GM12878 (cell line): ENCODE measurements around the gene WDR19. TPM values are rescaled to one million over a fixed set of nuclear protein-coding genes. Genes with fewer than 3 reads are reported as not detected.

Experiments used
- ATAC-seq: fragments of 200-7000 bp; cut with Tn5 transposase; 3 replicates; pipeline ENCODE4 v1.9.1; 2020; ENCODE audit warnings: mild to moderate bottlenecking, moderate library complexity
- BruUV-seq: library from RNA; stranded (reverse); fragments of 400-500 nt; replicated peaks from 2 replicates; lab custom pipeline; 2021; lab: Mats Ljungman, UMichigan
- CTCF ChIA-PET: fragments of 300-600 bp; sonication (Branson Sonifier 250); formaldehyde crosslinking; extraction: SDS; loops from one replicate; lab custom pipeline; 2021; ENCODE audit warnings: inconsistent platforms; lab: Yijun Ruan, JAX
- POLR2A ChIA-PET: fragments of 350-600 bp; formaldehyde crosslinking; extraction: SDS; loops from one replicate; lab custom pipeline; 2021; ENCODE audit warnings: inconsistent platforms; lab: Charles Lee
- RAD21 ChIA-PET: fragments of 300-600 bp; sonication (Branson Sonifier 250); formaldehyde crosslinking; loops from one replicate; lab custom pipeline; 2023; ENCODE audit warnings: antibody characterized with exemption; ENCODE audit not compliant: unreplicated experiment; lab: Charles Lee
- SMC1A ChIA-PET: fragments of 300-600 bp; sonication (Branson Sonifier 250); formaldehyde crosslinking; loops from one replicate; lab custom pipeline; 2023; ENCODE audit not compliant: unreplicated experiment, uncharacterized antibody; lab: Charles Lee
- DNase-seq: peaks from one replicate; pipeline ENCODE4 v3.0.0-alpha.2; 2011; ENCODE audit warnings: low read depth, low spot score
- FAIRE-seq: peaks from 3 replicates; lab custom pipeline; 2011; peaks lifted over from hg19 to GRCh38; lab: Jason Lieb, UNC
- H2AFZ ChIP-seq: 2 replicates; pipeline ENCODE4 v1.6.0; 2011; ENCODE audit warnings: low read depth, low read length, control low read depth; ENCODE audit not compliant: control insufficient read depth
- H3K27ac ChIP-seq: 2 replicates; pipeline ENCODE4 v1.5.1; 2011; ENCODE audit warnings: control low read depth; ENCODE audit not compliant: control insufficient read depth, insufficient read depth
- H3K27me3 ChIP-seq, 2 experiments: replicated peaks in 1 of 2; 2 replicates each; pipeline versions ENCODE4 v1.6.0 to v1.6.1; 2011; ENCODE audit warnings: low read length in 1 of 2; ENCODE audit not compliant: control insufficient read depth in 2 of 2, insufficient read depth in 2 of 2
- H3K36me3 ChIP-seq, 2 experiments: 2 replicates each; pipeline ENCODE4 v1.5.1; 2011; ENCODE audit warnings: low read length in 1 of 2; ENCODE audit not compliant: control insufficient read depth in 2 of 2, insufficient read depth in 2 of 2
- H3K4me1 ChIP-seq: 2 replicates; pipeline ENCODE4 v1.6.1; 2011; ENCODE audit warnings: mild to moderate bottlenecking, low read length, moderate library complexity, mixed read lengths; ENCODE audit not compliant: control insufficient read depth, insufficient read depth
- H3K4me2 ChIP-seq: 2 replicates; pipeline ENCODE4 v1.6.0; 2011; ENCODE audit warnings: control low read depth; ENCODE audit not compliant: control insufficient read depth, insufficient read depth
- H3K4me3 ChIP-seq: fragments of 200-600 bp; sonication (generic); 2 replicates; pipeline ENCODE4 v1.5.1; 2016
- H3K79me2 ChIP-seq: 2 replicates; pipeline ENCODE4 v1.6.0; 2011; ENCODE audit warnings: low read length; ENCODE audit not compliant: control insufficient read depth, insufficient read depth
- H3K9ac ChIP-seq: 2 replicates; pipeline ENCODE4 v1.8.0; 2011; ENCODE audit warnings: low read length, control low read depth, mixed read lengths; ENCODE audit not compliant: control insufficient read depth, insufficient read depth
- H3K9me3 ChIP-seq: replicated peaks from 3 replicates; pipeline ENCODE4 v1.5.1; 2011; ENCODE audit warnings: mild to moderate bottlenecking, low read length; ENCODE audit not compliant: control insufficient read depth, insufficient read depth
- H4K20me1 ChIP-seq: 2 replicates; pipeline ENCODE4 v1.6.0; 2011; ENCODE audit not compliant: control insufficient read depth, insufficient read depth
- BRCA1 ChIP-seq: IDR thresholded peaks from 2 replicates; pipeline ENCODE4 v1.6.1; 2011; ENCODE audit warnings: low read depth, low read length, improper control_type of control experiment
- FOS ChIP-seq: IDR thresholded peaks from 3 replicates; pipeline ENCODE4 v1.6.1; 2011; ENCODE audit warnings: borderline replicate concordance; ENCODE audit not compliant: insufficient read length; ENCODE audit errors: extremely low read depth
- IKZF1 ChIP-seq: fragments of 450-650 bp; conservative IDR thresholded peaks from 2 replicates; pipeline ENCODE4 v1.6.1; 2017; ENCODE audit warnings: antibody characterized with exemption, mild to moderate bottlenecking
- MEF2B ChIP-seq: fragments of 450-650 bp; IDR thresholded peaks from 2 replicates; pipeline ENCODE4 v1.6.1; 2018; ENCODE audit warnings: mild to moderate bottlenecking, moderate library complexity; ENCODE audit not compliant: partially characterized antibody, poor library complexity, severe bottlenecking
- NR2C1 ChIP-seq: fragments of 450-650 bp; IDR thresholded peaks from 2 replicates; pipeline ENCODE4 v1.6.1; 2017; ENCODE audit warnings: antibody characterized with exemption, mild to moderate bottlenecking, moderate library complexity
- POLR2AphosphoS2 ChIP-seq: IDR thresholded peaks from 2 replicates; pipeline ENCODE4 v1.6.1; 2011; ENCODE audit warnings: low read depth, mild to moderate bottlenecking, low read length, improper control_type of control experiment, moderate library complexity
- SIX5 ChIP-seq: IDR thresholded peaks from 2 replicates; pipeline ENCODE4 v1.6.1; 2011; ENCODE audit warnings: mild to moderate bottlenecking, low read depth, low read length, moderate library complexity; ENCODE audit not compliant: severe bottlenecking
- SRF ChIP-seq, 2 experiments: IDR thresholded peaks; 2 replicates each; pipeline ENCODE4 v1.6.1; 2011; ENCODE audit warnings: low read depth in 2 of 2, low read length in 2 of 2, mild to moderate bottlenecking in 1 of 2, moderate library complexity in 1 of 2
- ZBED1 ChIP-seq: IDR thresholded peaks from 2 replicates; pipeline ENCODE4 v1.6.1; 2016; ENCODE audit warnings: borderline replicate concordance
- ZNF207 ChIP-seq: fragments of 450-650 bp; IDR thresholded peaks from 2 replicates; pipeline ENCODE4 v1.6.1; 2014; ENCODE audit warnings: antibody characterized with exemption, mild to moderate bottlenecking, borderline replicate concordance
- ZNF384 ChIP-seq: IDR thresholded peaks from 2 replicates; pipeline ENCODE4 v1.6.1; 2012; ENCODE audit warnings: low read depth, mild to moderate bottlenecking, low read length, improper control_type of control experiment, borderline replicate concordance
- ZNF592 ChIP-seq: fragments of 450-650 bp; IDR thresholded peaks from 2 replicates; pipeline ENCODE4 v1.6.1; 2017; ENCODE audit warnings: mild to moderate bottlenecking, moderate library complexity
- WGBS: methylation state at CpG from one replicate; pipeline ENCODE4 v1.1.6; 2016; ENCODE audit warnings: low lambda C conversion rate; ENCODE audit not compliant: insufficient replicate concordance, insufficient coverage; ENCODE audit errors: missing lambda C conversion rate; 5-methylcytosine and 5-hydroxymethylcytosine counted together
- in situ Hi-C: fragments of 300-500 bp; cut with MboI; formaldehyde crosslinking; loops from 9 replicates; pipeline ENCODE4 v1.14.3; 2018; ENCODE audit warnings: mixed read lengths
- intact Hi-C: fragments of 100-400 bp; cut with micrococcal nuclease; formaldehyde crosslinking; loops from one replicate; pipeline ENCODE4 v1.14.2; 2022; ENCODE audit not compliant: unreplicated experiment
- polyA plus RNA-seq, 11 experiments: library from polyadenylated mRNA; depleted of rRNA in 4 of 11; unstranded in 6 of 11; stranded (reverse) in 5 of 11; fragments of >200 nt; fragmentation: Nextera tagmentation in 4 of 11; fragmentation: Illumina TruSeq in 1 of 11; extraction: Ambion mirVana in 4 of 11; extraction: Trizol in 1 of 11; gene quantifications; 1 replicate in 1 of 11; 2 replicates in 10 of 11; pipeline versions ENCODE4 v1.2.1 to v1.2.3, GENCODE V29; 2011 to 2016; ENCODE audit warnings: inconsistent platforms in 2 of 11, missing spikeins in 2 of 11, low read depth in 1 of 11
- total RNA-seq, 4 experiments: library from RNA; depleted of rRNA in 3 of 4; stranded (reverse); fragments of >200 nt in 3 of 4; fragmentation: Illumina TruSeq in 1 of 4; extraction: Trizol in 1 of 4; gene quantifications; 2 replicates each; pipeline versions ENCODE4 v1.2.1 to v1.2.3, GENCODE V29; 2013 to 2021

WDR19 gene
- total and polyA plus RNA-seq, 10 of the 15 experiments (the other 5 are each of a cell fraction or from before 2014, with no cell fraction given): 3.5 to 15.4 (median 7.3) TPM

DNA sequence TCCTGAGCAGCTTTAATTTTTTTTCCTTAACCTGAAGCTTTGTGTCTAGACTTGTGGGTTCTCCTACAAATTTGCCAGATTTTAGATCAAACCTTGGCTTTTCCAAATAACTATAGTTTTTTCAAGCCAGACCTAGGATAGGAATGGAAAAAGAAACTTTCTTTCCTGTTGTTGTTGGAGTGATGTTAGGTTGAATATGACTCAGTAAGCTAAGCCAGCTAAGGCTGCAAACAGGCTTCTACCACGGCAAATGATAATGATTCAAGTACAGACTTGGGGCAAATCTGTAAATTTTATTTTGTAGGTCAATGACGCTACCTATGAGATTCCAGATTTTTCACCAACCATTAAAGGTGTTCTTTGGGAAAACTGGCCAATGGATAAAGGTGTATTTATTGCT lies 45.6 kb downstream of the WDR19 start:
- DNase-seq: no peak
- Histone ChIP-seq H3K9me3 (no peaks in the 10 kb centered on the region), H3K4me1 (no peaks in the 10 kb centered on the region), H3K9ac (no peak overlapping the region), H3K27me3 (no peaks in the 10 kb centered on the region), H3K4me2 (no peak overlapping the region), H3K36me3 (no peaks in the 10 kb centered on the region), H3K27ac (no peak overlapping the region), H3K79me2 (no peaks in the 10 kb centered on the region), H2AFZ (no peak overlapping the region), H3K4me3 (no peak overlapping the region), H4K20me1 (no peaks in the 10 kb centered on the region)
- in situ Hi-C loops: no loop called here
- ChIA-PET POLR2A (no interaction called here), CTCF (interaction anchor here (0.7 kb wide), 1 partner anchor 367 kb away, joined by 3 read pairs; no protein-coding TSS in a partner anchor), SMC1A (interaction anchor here (0.9 to 1.2 kb wide), 3 partner anchors 10 to 326 kb away, joined by 3 to 5 read pairs (median 3); no protein-coding TSS in a partner anchor), RAD21 (no interaction called here)
- 96% methylated on average over 2 of the region's 2 CpGs for WGBS
- intact Hi-C loops: no loop called here
- TF ChIP-seq NR2C1: no peak
- no peak for TF ChIP-seq MEF2B
- no peak for TF ChIP-seq SRF (IDR thresholded peaks at IDR 0.05; ENCODE audit: low read depth in 2 of 2, low read length in 2 of 2)
- TF ChIP-seq ZNF207: no peak
- TF ChIP-seq ZNF384: no peak
- no peak for TF ChIP-seq POLR2AphosphoS2
- no peak for TF ChIP-seq ZBED1
- no peak for TF ChIP-seq IKZF1
- TF ChIP-seq SIX5: no peak
- no peak for TF ChIP-seq FOS
- no peak for TF ChIP-seq ZNF592
- no peak for TF ChIP-seq BRCA1
- no peak for ATAC-seq
- no TSS peak for BruUV-seq
- FAIRE-seq: no peak
